Fibroblast of mammary gland (primary cell): ENCODE results near the gene GRID2.

Experiments used
- DNase-seq: peaks from one replicate; pipeline ENCODE4 v3.0.0-alpha.2; 2010; ENCODE audit warnings: low read depth
- H3K4me3 ChIP-seq: 2 replicates; pipeline ENCODE4 v1.5.1; 2011; ENCODE audit warnings: low read depth, mild to moderate bottlenecking, low read length, moderate library complexity; ENCODE audit not compliant: control insufficient read depth
- TF ChIP-seq, protein P1 (sequence below): conservative IDR thresholded peaks from 2 replicates; pipeline ENCODE4 v1.5.1; 2011; ENCODE audit warnings: low read depth, low read length, inconsistent platforms; ENCODE audit not compliant: control insufficient read depth, insufficient read depth

GRID2 gene

DNA sequence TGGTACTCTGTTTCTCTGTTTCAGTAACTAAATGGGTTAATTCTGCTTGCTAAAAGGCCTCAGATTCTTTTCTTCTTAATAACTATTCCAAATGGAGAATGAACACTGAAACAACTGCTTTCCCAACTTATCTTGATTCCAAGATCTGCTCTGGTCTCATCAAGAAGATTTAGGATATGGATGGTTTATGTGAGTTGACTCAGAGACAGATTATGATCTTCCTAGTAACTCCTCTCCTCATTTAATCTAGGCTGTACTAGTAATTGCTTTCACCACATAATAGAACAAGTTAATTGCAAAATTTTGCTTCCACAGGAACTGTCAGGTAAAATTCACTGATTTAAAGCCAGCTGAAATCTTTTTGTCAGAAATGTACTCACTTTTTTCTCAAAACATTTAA is 537.1 kb downstream of the GRID2 start:
- DNase-seq = no peak
- TF ChIP-seq, protein P1, sequence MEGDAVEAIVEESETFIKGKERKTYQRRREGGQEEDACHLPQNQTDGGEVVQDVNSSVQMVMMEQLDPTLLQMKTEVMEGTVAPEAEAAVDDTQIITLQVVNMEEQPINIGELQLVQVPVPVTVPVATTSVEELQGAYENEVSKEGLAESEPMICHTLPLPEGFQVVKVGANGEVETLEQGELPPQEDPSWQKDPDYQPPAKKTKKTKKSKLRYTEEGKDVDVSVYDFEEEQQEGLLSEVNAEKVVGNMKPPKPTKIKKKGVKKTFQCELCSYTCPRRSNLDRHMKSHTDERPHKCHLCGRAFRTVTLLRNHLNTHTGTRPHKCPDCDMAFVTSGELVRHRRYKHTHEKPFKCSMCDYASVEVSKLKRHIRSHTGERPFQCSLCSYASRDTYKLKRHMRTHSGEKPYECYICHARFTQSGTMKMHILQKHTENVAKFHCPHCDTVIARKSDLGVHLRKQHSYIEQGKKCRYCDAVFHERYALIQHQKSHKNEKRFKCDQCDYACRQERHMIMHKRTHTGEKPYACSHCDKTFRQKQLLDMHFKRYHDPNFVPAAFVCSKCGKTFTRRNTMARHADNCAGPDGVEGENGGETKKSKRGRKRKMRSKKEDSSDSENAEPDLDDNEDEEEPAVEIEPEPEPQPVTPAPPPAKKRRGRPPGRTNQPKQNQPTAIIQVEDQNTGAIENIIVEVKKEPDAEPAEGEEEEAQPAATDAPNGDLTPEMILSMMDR = no peak
- no peak overlapping the region for H3K4me3 ChIP-seq

DNA sequence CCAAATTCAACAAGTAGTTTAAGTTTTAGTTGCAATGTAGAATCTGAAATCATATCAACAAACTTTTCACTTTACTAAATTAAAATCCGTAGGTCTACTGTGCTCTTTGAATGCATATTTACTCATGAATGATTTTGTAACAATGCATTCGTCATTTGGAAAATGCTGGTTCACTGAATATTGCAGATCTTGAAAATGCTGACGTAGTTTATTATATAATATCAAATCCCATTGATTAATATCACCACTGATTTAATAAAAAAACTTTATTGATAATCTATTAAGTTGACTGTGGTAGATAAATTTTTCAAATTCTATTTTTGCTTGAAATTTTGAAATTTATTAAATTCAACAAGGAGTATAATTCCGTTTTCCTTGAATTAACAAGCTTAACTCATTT is 540.0 kb downstream of the GRID2 start:
- no peak for DNase-seq

DNA sequence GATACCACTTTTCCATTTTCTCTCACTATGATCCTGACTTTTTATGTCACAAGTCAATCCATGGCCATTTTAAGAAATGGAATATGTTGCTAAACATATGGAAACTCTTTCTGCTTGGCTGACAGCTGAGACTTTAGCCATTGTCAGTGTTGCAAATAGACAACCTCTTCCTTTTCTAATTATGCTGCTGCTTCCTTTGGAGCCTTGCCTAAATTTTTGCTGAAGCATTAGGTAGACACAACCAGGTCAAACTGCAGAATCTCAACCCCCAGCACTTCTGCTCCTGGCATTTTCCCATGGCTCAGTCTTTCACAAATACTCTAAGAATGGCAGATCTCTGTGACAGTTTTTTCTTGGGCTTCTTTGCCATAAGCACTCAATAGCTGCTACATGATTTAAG is 543.3 kb downstream of the GRID2 start:
- H3K4me3 ChIP-seq = no peak overlapping the region
- TF ChIP-seq, protein P1 = no peak
- no peak for DNase-seq

More for the DNA sequence above, 540.0 kb downstream of the GRID2 start:
- no peak overlapping the region for H3K4me3 ChIP-seq
- TF ChIP-seq, protein P1 = no peak

DNA sequence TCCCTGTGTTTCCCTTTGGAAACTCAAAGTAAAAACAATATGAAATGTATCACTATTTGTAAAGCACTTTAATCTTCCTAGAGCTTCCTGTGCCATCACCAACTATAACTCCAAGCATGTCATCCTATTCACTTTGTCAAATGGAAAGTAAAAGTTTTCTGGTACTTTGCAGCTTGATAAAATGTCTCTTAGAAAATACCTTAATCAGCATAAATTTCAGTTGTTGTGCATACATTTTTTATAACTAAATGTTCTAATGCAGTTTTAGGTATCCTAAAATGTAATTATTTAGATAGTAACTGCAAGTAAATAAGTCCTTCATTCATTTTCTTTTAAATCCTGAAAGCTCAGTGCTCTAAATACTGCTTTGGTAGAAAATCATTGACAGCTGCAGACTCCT is 558.7 kb downstream of the GRID2 start:
- no peak for DNase-seq
- TF ChIP-seq, protein P1 = no peak
- H3K4me3 ChIP-seq = no peak overlapping the region

DNA sequence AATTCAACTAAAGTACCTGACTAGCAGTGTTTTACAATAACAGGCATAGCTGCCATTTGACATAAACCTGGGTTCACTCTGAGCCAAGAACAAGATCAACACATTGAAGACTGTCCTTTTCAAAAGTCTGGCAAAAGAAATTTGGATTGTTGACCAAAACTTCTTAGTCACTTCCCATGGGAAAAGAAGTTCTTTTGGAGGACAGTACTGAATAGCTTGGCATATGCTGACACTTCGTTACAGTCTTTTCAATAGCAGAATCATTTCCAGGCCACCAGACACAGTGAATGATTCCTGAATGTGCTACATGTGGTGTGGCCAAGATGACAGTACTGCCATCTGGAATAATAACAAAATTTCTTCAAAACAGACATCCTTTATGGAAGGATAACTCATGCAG is 560.3 kb downstream of the GRID2 start:
- TF ChIP-seq, protein P1 = no peak
- DNase-seq = no peak
- no peak overlapping the region for H3K4me3 ChIP-seq

DNA sequence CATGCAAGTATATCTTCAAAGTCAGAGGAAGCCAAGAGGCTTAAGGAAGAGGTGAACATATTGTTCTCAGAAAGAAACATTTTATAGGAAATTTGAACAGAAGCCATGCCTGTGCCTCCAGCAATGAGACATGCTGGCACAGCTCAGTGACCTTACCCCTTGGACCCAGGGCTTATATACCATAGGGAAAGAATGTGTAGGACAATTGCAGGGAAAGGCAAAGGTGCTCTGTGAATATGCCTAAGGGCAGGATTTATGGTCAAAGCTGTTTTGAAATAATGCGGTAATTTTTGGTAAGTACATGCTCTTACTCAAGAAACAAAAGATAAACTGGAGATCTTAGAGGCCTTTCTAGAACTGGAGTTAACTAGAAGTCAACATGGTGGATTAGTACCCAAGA is 568.8 kb downstream of the GRID2 start:
- no peak overlapping the region for H3K4me3 ChIP-seq
- TF ChIP-seq, protein P1 = no peak
- no peak for DNase-seq

DNA sequence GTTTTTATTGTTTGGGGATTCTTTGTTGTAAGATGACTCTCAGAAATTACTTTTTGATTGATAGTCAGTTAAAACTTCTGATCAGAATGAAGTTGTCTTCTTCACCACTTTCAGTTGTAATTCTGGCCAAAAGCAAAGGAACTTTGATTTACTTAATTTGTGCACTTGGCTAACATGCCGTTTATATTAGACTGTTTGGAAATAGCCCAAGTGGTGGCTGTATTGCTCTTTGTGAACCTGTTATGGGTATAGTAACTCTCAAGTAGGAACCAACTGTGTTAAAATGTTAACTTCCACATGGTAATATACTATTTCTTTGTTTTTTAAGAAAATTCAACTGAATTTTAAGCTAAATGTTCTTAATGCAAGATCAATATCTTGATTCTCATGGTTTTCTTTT is 581.9 kb downstream of the GRID2 start:
- TF ChIP-seq, protein P1 = no peak
- no peak for DNase-seq
- H3K4me3 ChIP-seq = no peak overlapping the region
